Lower leg skin (tissue), 4 donors: Measurements from ENCODE around the gene PTPRC. TPM values are rescaled to one million over a fixed set of nuclear protein-coding genes. Genes with fewer than 3 reads are reported as not detected.

Experiments used
- DNase-seq, 2 donors: peaks; one replicate each; pipeline ENCODE4 v3.0.0-alpha.2; 2019; ENCODE audit warnings: low spot score in 2 of 2
- H3K4me3 ChIP-seq: fragments of 200-600 bp; sonication (generic); 2 replicates; pipeline ENCODE4 v1.5.1; 2017; ENCODE audit warnings: mild to moderate bottlenecking, low read depth; ENCODE audit not compliant: poor library complexity, severe bottlenecking
- CTCF ChIP-seq, 3 donors: fragments of 450-650 bp; IDR thresholded peaks; one replicate each; pipeline ENCODE4 v1.5.1; 2016; ENCODE audit warnings: antibody characterized with exemption in 3 of 3, mild to moderate bottlenecking in 3 of 3, moderate library complexity in 2 of 3
- POLR2A ChIP-seq, 2 donors: fragments of 450-650 bp; IDR thresholded peaks; one replicate each; pipeline ENCODE4 v1.6.1; 2016 to 2017; ENCODE audit warnings: antibody characterized with exemption in 2 of 2, mild to moderate bottlenecking in 1 of 2, moderate library complexity in 1 of 2
- whole genome bisulfite sequencing, 2 donors: methylation state at CpG; one replicate each; pipeline ENCODE4 v1.1.5; 2018; 5-methylcytosine and 5-hydroxymethylcytosine counted together
- intact Hi-C: fragments of 100-400 bp; cut with DNase I; formaldehyde crosslinking; loops from one replicate; pipeline ENCODE4 v1.15.0; 2023; ENCODE audit warnings: low total_unique reads
- total RNA-seq, 4 donors: library from RNA; depleted of rRNA; stranded (reverse); fragments of >200 nt; gene quantifications; one replicate each; pipeline ENCODE4 v1.1.0, GENCODE V29; 2016

PTPRC gene
- total RNA-seq, 4 donors from 2014 or later, result 4.0 to 8.3 (median 4.7) TPM

- no peak for DNase-seq
- intact Hi-C loops, result no loop called here
Observed at GRCh38 chr1:198660341-198661261, 21.8 kb downstream of the PTPRC start.

GRCh38 chr1:198662821-198663220 is 24.0 kb downstream of the PTPRC start:
- H3K4me3 ChIP-seq, result no peak overlapping the region
- TF ChIP-seq POLR2A (IDR thresholded peaks at IDR 0.05), result no peak
- intact Hi-C loops, result no loop called here
- 82% methylated on average over 5 of the region's 5 CpGs for WGBS, 2 donors
- no peak for DNase-seq

More at GRCh38 chr1:198660341-198661261, 21.8 kb downstream of the PTPRC start:
- WGBS, 2 donors, result 88% methylated on average over 1 of the region's 1 CpG
- TF ChIP-seq CTCF (IDR thresholded peaks at IDR 0.05) (no peak), POLR2A (IDR thresholded peaks at IDR 0.05) (no peak)
- no peak overlapping the region for H3K4me3 ChIP-seq

GRCh38 chr1:198664068-198664788 is 25.4 kb downstream of the PTPRC start:
- TF ChIP-seq POLR2A (IDR thresholded peaks at IDR 0.05) (no peak), CTCF (IDR thresholded peaks at IDR 0.05) (no peak)
- intact Hi-C loops, result no loop called here
- 70 to 77% methylated on average over 7 of the region's 7 CpGs for WGBS, 2 donors
- no peak overlapping the region for H3K4me3 ChIP-seq
- no peak for DNase-seq

GRCh38 chr1:198667186-198667585 is 28.3 kb downstream of the PTPRC start:
- intact Hi-C loops, result no loop called here
- DNase-seq, result no peak
- no peak overlapping the region for H3K4me3 ChIP-seq
- no peak for TF ChIP-seq CTCF (IDR thresholded peaks at IDR 0.05)
- no peak for TF ChIP-seq POLR2A (IDR thresholded peaks at IDR 0.05)

- no peak overlapping the region for H3K4me3 ChIP-seq
- no peak for DNase-seq
- TF ChIP-seq CTCF (IDR thresholded peaks at IDR 0.05) (no peak), POLR2A (IDR thresholded peaks at IDR 0.05) (no peak)
- intact Hi-C loops, result no loop called here
Observed at GRCh38 chr1:198667807-198668206, 29.0 kb downstream of the PTPRC start.

GRCh38 chr1:198669023-198669698 is 30.3 kb downstream of the PTPRC start:
- DNase-seq, result no peak
- 76 to 77% methylated on average over 5 of the region's 5 CpGs for WGBS, 2 donors
- TF ChIP-seq POLR2A (IDR thresholded peaks at IDR 0.05), result no peak
- TF ChIP-seq CTCF (IDR thresholded peaks at IDR 0.05), result no peak

More at GRCh38 chr1:198669023-198669698, 30.3 kb downstream of the PTPRC start:
- intact Hi-C loops, result no loop called here
- H3K4me3 ChIP-seq, result no peak overlapping the region
